GM12878 (cell line): Measurements from ENCODE around the gene CKLF. TPM values are rescaled to one million over a fixed set of nuclear protein-coding genes. Genes with fewer than 3 reads are reported as not detected.

Experiments used
- ATAC-seq: fragments of 200-7000 bp; cut with Tn5 transposase; 3 replicates; pipeline ENCODE4 v1.9.1; 2020; ENCODE audit warnings: mild to moderate bottlenecking, moderate library complexity
- BruUV-seq: library from RNA; stranded (reverse); fragments of 400-500 nt; replicated peaks from 2 replicates; lab custom pipeline; 2021; lab: Mats Ljungman, UMichigan
- CTCF ChIA-PET: fragments of 300-600 bp; sonication (Branson Sonifier 250); formaldehyde crosslinking; extraction: SDS; loops from one replicate; lab custom pipeline; 2021; ENCODE audit warnings: inconsistent platforms; lab: Yijun Ruan, JAX
- POLR2A ChIA-PET: fragments of 350-600 bp; formaldehyde crosslinking; extraction: SDS; loops from one replicate; lab custom pipeline; 2021; ENCODE audit warnings: inconsistent platforms; lab: Charles Lee
- RAD21 ChIA-PET: fragments of 300-600 bp; sonication (Branson Sonifier 250); formaldehyde crosslinking; loops from one replicate; lab custom pipeline; 2023; ENCODE audit warnings: antibody characterized with exemption; ENCODE audit not compliant: unreplicated experiment; lab: Charles Lee
- SMC1A ChIA-PET: fragments of 300-600 bp; sonication (Branson Sonifier 250); formaldehyde crosslinking; loops from one replicate; lab custom pipeline; 2023; ENCODE audit not compliant: unreplicated experiment, uncharacterized antibody; lab: Charles Lee
- DNase-seq: peaks from one replicate; pipeline ENCODE4 v3.0.0-alpha.2; 2011; ENCODE audit warnings: low read depth, low spot score
- FAIRE-seq: peaks from 3 replicates; lab custom pipeline; 2011; peaks lifted over from hg19 to GRCh38; lab: Jason Lieb, UNC
- H2AFZ ChIP-seq: 2 replicates; pipeline ENCODE4 v1.6.0; 2011; ENCODE audit warnings: low read depth, low read length, control low read depth; ENCODE audit not compliant: control insufficient read depth
- H3K27ac ChIP-seq: 2 replicates; pipeline ENCODE4 v1.5.1; 2011; ENCODE audit warnings: control low read depth; ENCODE audit not compliant: control insufficient read depth, insufficient read depth
- H3K27me3 ChIP-seq, 2 experiments: replicated peaks in 1 of 2; 2 replicates each; pipeline versions ENCODE4 v1.6.0 to v1.6.1; 2011; ENCODE audit warnings: low read length in 1 of 2; ENCODE audit not compliant: control insufficient read depth in 2 of 2, insufficient read depth in 2 of 2
- H3K36me3 ChIP-seq, 2 experiments: 2 replicates each; pipeline ENCODE4 v1.5.1; 2011; ENCODE audit warnings: low read length in 1 of 2; ENCODE audit not compliant: control insufficient read depth in 2 of 2, insufficient read depth in 2 of 2
- H3K4me1 ChIP-seq: 2 replicates; pipeline ENCODE4 v1.6.1; 2011; ENCODE audit warnings: mild to moderate bottlenecking, low read length, moderate library complexity, mixed read lengths; ENCODE audit not compliant: control insufficient read depth, insufficient read depth
- H3K4me2 ChIP-seq: 2 replicates; pipeline ENCODE4 v1.6.0; 2011; ENCODE audit warnings: control low read depth; ENCODE audit not compliant: control insufficient read depth, insufficient read depth
- H3K4me3 ChIP-seq: fragments of 200-600 bp; sonication (generic); 2 replicates; pipeline ENCODE4 v1.5.1; 2016
- H3K79me2 ChIP-seq: 2 replicates; pipeline ENCODE4 v1.6.0; 2011; ENCODE audit warnings: low read length; ENCODE audit not compliant: control insufficient read depth, insufficient read depth
- H3K9ac ChIP-seq: 2 replicates; pipeline ENCODE4 v1.8.0; 2011; ENCODE audit warnings: low read length, control low read depth, mixed read lengths; ENCODE audit not compliant: control insufficient read depth, insufficient read depth
- H3K9me3 ChIP-seq: replicated peaks from 3 replicates; pipeline ENCODE4 v1.5.1; 2011; ENCODE audit warnings: mild to moderate bottlenecking, low read length; ENCODE audit not compliant: control insufficient read depth, insufficient read depth
- H4K20me1 ChIP-seq: 2 replicates; pipeline ENCODE4 v1.6.0; 2011; ENCODE audit not compliant: control insufficient read depth, insufficient read depth
- HDAC2 ChIP-seq: fragments of 200-600 bp; sonication (generic); IDR thresholded peaks from 2 replicates; pipeline ENCODE4 v1.6.1; 2017
- NFIC ChIP-seq: IDR thresholded peaks from 2 replicates; pipeline ENCODE4 v1.6.1; 2012; ENCODE audit warnings: low read depth, mild to moderate bottlenecking, inconsistent platforms, low read length, moderate library complexity
- NR2C2 ChIP-seq: IDR thresholded peaks from 2 replicates; pipeline ENCODE4 v1.6.1; 2011; ENCODE audit warnings: borderline replicate concordance, low read depth; ENCODE audit not compliant: control insufficient read depth, insufficient read length
- YY1 ChIP-seq: IDR thresholded peaks from 2 replicates; pipeline ENCODE4 v1.6.1; 2011; ENCODE audit warnings: low read depth, mild to moderate bottlenecking, low read length
- ZBTB11 ChIP-seq: fragments of 450-650 bp; formaldehyde crosslinking; IDR thresholded peaks from 2 replicates; pipeline ENCODE4 v1.5.0; 2022; ENCODE audit warnings: mild to moderate bottlenecking, missing genetic modification characterization
- WGBS: methylation state at CpG from one replicate; pipeline ENCODE4 v1.1.6; 2016; ENCODE audit warnings: low lambda C conversion rate; ENCODE audit not compliant: insufficient replicate concordance, insufficient coverage; ENCODE audit errors: missing lambda C conversion rate; 5-methylcytosine and 5-hydroxymethylcytosine counted together
- in situ Hi-C: fragments of 300-500 bp; cut with MboI; formaldehyde crosslinking; loops from 9 replicates; pipeline ENCODE4 v1.14.3; 2018; ENCODE audit warnings: mixed read lengths
- intact Hi-C: fragments of 100-400 bp; cut with micrococcal nuclease; formaldehyde crosslinking; loops from one replicate; pipeline ENCODE4 v1.14.2; 2022; ENCODE audit not compliant: unreplicated experiment
- polyA plus RNA-seq, 11 experiments: library from polyadenylated mRNA; depleted of rRNA in 4 of 11; unstranded in 6 of 11; stranded (reverse) in 5 of 11; fragments of >200 nt; fragmentation: Nextera tagmentation in 4 of 11; fragmentation: Illumina TruSeq in 1 of 11; extraction: Ambion mirVana in 4 of 11; extraction: Trizol in 1 of 11; gene quantifications; 1 replicate in 1 of 11; 2 replicates in 10 of 11; pipeline versions ENCODE4 v1.2.1 to v1.2.3, GENCODE V29; 2011 to 2016; ENCODE audit warnings: inconsistent platforms in 2 of 11, missing spikeins in 2 of 11, low read depth in 1 of 11
- total RNA-seq, 4 experiments: library from RNA; depleted of rRNA in 3 of 4; stranded (reverse); fragments of >200 nt in 3 of 4; fragmentation: Illumina TruSeq in 1 of 4; extraction: Trizol in 1 of 4; gene quantifications; 2 replicates each; pipeline versions ENCODE4 v1.2.1 to v1.2.3, GENCODE V29; 2013 to 2021

CKLF gene
- total and polyA plus RNA-seq, 10 of the 15 experiments (the other 5 are each of a cell fraction or from before 2014, with no cell fraction given) = 40.8 to 193 (median 109) TPM

GRCh38 chr16:66600477-66600876 lies 48.1 kb downstream of the CKLF start:
- H3K9ac ChIP-seq = no peak overlapping the region
- FAIRE-seq (no peak), DNase-seq (no peak), ATAC-seq (no peak)
- no peaks in the 10 kb centered on the region for H4K20me1 ChIP-seq
- H3K36me3 ChIP-seq = no peaks in the 10 kb centered on the region
- H3K4me1 ChIP-seq = peaks cover 16% of the 10 kb centered on the region
- no peak overlapping the region for H3K27ac ChIP-seq
- ChIA-PET RAD21 (interaction anchor here (0.7 to 1.0 kb wide), 2 partner anchors 11 to 31 kb away, joined by 4 to 5 read pairs; no protein-coding TSS in a partner anchor), POLR2A (interaction anchor here (0.6 kb wide), 1 partner anchor 428 kb away, joined by 6 read pairs; no protein-coding TSS in a partner anchor), SMC1A (interaction anchor here (1.3 kb wide), 1 partner anchor 194 kb away, joined by 5 read pairs; no protein-coding TSS in a partner anchor), CTCF (interaction anchor here (1.5 kb wide), 1 partner anchor 8 kb away, joined by 3 read pairs; no protein-coding TSS in a partner anchor)
- peaks cover 14% of the 10 kb centered on the region; the same call in 2 of the 3 replicates for H3K9me3 ChIP-seq
- H3K27me3 ChIP-seq = no peaks in the 10 kb centered on the region
- H3K79me2 ChIP-seq = no peaks in the 10 kb centered on the region
- H2AFZ ChIP-seq = no peak overlapping the region
- no peak overlapping the region for H3K4me3 ChIP-seq
- no TSS peak for BruUV-seq
- TF ChIP-seq ZBTB11 (no peak), NFIC (no peak), YY1 (no peak), NR2C2 (no peak), HDAC2 (no peak)
- no peak overlapping the region for H3K4me2 ChIP-seq
- in situ Hi-C loops (no loop called here), intact Hi-C loops (no loop called here)
- 88% methylated on average over 1 of the region's 1 CpG for WGBS
